ENCODE data around the gene MRPS35.
A peak's percentile ranks its signal among the peaks of the same experiment; 100 is the strongest.

The MRPS35 gene

GRCh38 chr12:27707216-27707615 is 3.4 kb upstream of the MRPS35 start:
- TF ChIP-seq CTCF (IDR thresholded peaks at IDR 0.05): no peak
- TF ChIP-seq ZFX (IDR thresholded peaks at IDR 0.05; ENCODE audit: borderline replicate concordance): no peak
- no peak overlapping the region for H3K27ac ChIP-seq

GRCh38 chr12:27709212-27709931 is 1.3 kb upstream of the MRPS35 start:
- H3K27ac ChIP-seq: peak overlapping the region; percentile 96
- TF ChIP-seq CTCF (IDR thresholded peaks at IDR 0.05): no peak
- no peak for TF ChIP-seq ZFX (IDR thresholded peaks at IDR 0.05; ENCODE audit: borderline replicate concordance)

- TF ChIP-seq ZFX (IDR thresholded peaks at IDR 0.05; ENCODE audit: borderline replicate concordance): no peak
- no peak for TF ChIP-seq CTCF (IDR thresholded peaks at IDR 0.05)
- peak overlapping the region; percentile 96 for H3K27ac ChIP-seq
Measured at GRCh38 chr12:27709932-27710591, 570 bp upstream of the MRPS35 start.

- H3K27ac ChIP-seq: peak overlapping the region; percentile 96
- no peak for TF ChIP-seq ZFX (IDR thresholded peaks at IDR 0.05; ENCODE audit: borderline replicate concordance)
- peak; percentile 1 for TF ChIP-seq CTCF (IDR thresholded peaks at IDR 0.05)
Measured at GRCh38 chr12:27711317-27711682, 668 bp downstream of the MRPS35 start.

GRCh38 chr12:27711967-27712366 is 1.3 kb downstream of the MRPS35 start:
- TF ChIP-seq CTCF (IDR thresholded peaks at IDR 0.05) (no peak), ZFX (IDR thresholded peaks at IDR 0.05; ENCODE audit: borderline replicate concordance) (no peak)
- no peak overlapping the region for H3K27ac ChIP-seq

GRCh38 chr12:27723212-27723611 is 12.6 kb downstream of the MRPS35 start:
- no peak overlapping the region for H3K27ac ChIP-seq
- TF ChIP-seq ZFX (IDR thresholded peaks at IDR 0.05; ENCODE audit: borderline replicate concordance) (no peak), CTCF (IDR thresholded peaks at IDR 0.05) (no peak)

GRCh38 chr12:27730097-27730588 is 19.5 kb downstream of the MRPS35 start:
- TF ChIP-seq ZFX (IDR thresholded peaks at IDR 0.05; ENCODE audit: borderline replicate concordance): no peak
- TF ChIP-seq CTCF (IDR thresholded peaks at IDR 0.05): no peak

More at GRCh38 chr12:27730097-27730588, 19.5 kb downstream of the MRPS35 start:
- H3K27ac ChIP-seq: no peak overlapping the region

All from 22Rv1 (cell line).